Tibial artery (tissue), 4 donors: ENCODE results near the gene TRIP12.

Experiments
- DNase-seq, 2 donors: peaks; one replicate each; pipeline ENCODE4 v3.0.0-alpha.2; 2019
- H3K27ac ChIP-seq, 2 donors: fragments of 200-600 bp; sonication (generic) in 1 of 2; 1 replicate in 1 of 2; 2 replicates in 1 of 2; pipeline ENCODE4 v1.5.1; 2018 to 2019; ENCODE audit warnings: mild to moderate bottlenecking in 1 of 2
- H3K27me3 ChIP-seq, 2 donors: fragments of 200-600 bp; sonication (generic) in 1 of 2; one replicate each; pipeline versions ENCODE4 v1.5.1 to v1.6.0; 2016 to 2019
- H3K36me3 ChIP-seq, 3 donors: fragments of 200-600 bp; sonication (generic) in 2 of 3; one replicate each; pipeline ENCODE4 v1.5.1; 2016 to 2019; ENCODE audit warnings: mild to moderate bottlenecking in 2 of 3
- H3K4me1 ChIP-seq, 4 donors: fragments of 200-600 bp; sonication (generic) in 2 of 4; 1 replicate in 3 of 4; 2 replicates in 1 of 4; pipeline ENCODE4 v1.5.1; 2016 to 2019
- H3K4me3 ChIP-seq, 2 donors: fragments of 200-600 bp; sonication (generic) in 1 of 2; 1 replicate in 1 of 2; 2 replicates in 1 of 2; pipeline ENCODE4 v1.5.1; 2018 to 2019; ENCODE audit warnings: mild to moderate bottlenecking in 2 of 2
- H3K9me3 ChIP-seq, 3 donors: fragments of 200-600 bp; sonication (generic) in 1 of 3; one replicate each; pipeline ENCODE4 v1.5.1; 2016 to 2019
- intact Hi-C: fragments of 100-400 bp; cut with DNase I; formaldehyde crosslinking; loops from one replicate; pipeline ENCODE4 v1.15.0; 2023; ENCODE audit warnings: low total_unique reads
- TF ChIP-seq, protein P1 (sequence below), 2 experiments: fragments of 200-600 bp in 1 of 2; fragments of 450-650 bp in 1 of 2; IDR thresholded peaks; one replicate each; pipeline ENCODE4 v1.5.1; 2017 to 2019; ENCODE audit warnings: antibody characterized with exemption in 2 of 2, mild to moderate bottlenecking in 1 of 2, moderate library complexity in 1 of 2

TRIP12 gene

DNA sequence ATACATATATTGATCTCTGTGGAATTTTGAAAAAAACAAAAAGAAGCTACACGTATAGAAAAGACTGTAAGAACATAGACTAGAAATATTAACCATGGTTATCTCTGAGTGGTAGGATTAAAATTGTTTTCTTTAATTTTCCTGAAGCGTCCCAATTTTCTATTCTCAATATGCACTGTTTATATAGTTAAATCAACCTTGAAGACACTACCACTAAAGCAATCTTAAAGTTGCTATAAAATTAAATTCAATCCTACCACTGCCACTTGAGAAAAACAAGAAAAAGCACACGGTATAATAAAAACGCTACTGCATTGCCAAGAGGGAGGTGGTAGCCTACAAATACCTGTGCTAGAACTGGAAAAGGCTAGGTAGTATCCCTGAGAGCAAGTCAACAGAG, 47.2 kb downstream of the TRIP12 start:
- peaks cover 0 to 37% (median 8%) of the 10 kb centered on the region in 4 donors for H3K4me1 ChIP-seq
- H3K27me3 ChIP-seq, result no peaks in the 10 kb centered on the region
- no peaks in the 10 kb centered on the region for H3K9me3 ChIP-seq
- TF ChIP-seq, protein P1, sequence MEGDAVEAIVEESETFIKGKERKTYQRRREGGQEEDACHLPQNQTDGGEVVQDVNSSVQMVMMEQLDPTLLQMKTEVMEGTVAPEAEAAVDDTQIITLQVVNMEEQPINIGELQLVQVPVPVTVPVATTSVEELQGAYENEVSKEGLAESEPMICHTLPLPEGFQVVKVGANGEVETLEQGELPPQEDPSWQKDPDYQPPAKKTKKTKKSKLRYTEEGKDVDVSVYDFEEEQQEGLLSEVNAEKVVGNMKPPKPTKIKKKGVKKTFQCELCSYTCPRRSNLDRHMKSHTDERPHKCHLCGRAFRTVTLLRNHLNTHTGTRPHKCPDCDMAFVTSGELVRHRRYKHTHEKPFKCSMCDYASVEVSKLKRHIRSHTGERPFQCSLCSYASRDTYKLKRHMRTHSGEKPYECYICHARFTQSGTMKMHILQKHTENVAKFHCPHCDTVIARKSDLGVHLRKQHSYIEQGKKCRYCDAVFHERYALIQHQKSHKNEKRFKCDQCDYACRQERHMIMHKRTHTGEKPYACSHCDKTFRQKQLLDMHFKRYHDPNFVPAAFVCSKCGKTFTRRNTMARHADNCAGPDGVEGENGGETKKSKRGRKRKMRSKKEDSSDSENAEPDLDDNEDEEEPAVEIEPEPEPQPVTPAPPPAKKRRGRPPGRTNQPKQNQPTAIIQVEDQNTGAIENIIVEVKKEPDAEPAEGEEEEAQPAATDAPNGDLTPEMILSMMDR (IDR thresholded peaks at IDR 0.05), result no peak
- no peak overlapping the region for H3K27ac ChIP-seq
- intact Hi-C loops, result no loop called here
- H3K36me3 ChIP-seq, result peaks cover 18 to 45% (median 38%) of the 10 kb centered on the region in 3 donors
- H3K4me3 ChIP-seq, result no peak overlapping the region
- no peak for DNase-seq

DNA sequence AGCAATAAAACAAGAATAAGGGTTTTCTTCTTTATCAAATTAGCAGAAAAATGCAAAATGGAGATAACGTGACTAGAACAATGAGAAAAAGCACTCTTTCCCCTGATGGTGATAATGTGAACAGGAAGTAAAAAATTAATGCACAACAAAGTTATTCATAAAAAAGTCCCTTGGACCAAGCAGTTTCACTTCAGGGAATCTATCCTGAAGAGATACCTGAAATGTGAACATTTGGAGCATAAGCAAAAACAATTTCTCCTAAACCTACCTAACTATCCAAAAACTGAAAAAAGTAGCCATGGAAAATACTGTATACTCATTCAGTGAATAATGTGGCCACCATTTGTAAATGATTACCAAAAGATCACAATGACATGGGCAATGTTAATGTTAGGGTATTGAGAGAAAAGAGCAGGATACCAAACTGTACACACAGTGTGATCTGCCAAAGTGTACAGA, 48.7 kb downstream of the TRIP12 start:
- Histone ChIP-seq H3K4me1 (peaks cover 0 to 37% (median 8%) of the 10 kb centered on the region in 4 donors), H3K27ac (no peak overlapping the region), H3K9me3 (no peaks in the 10 kb centered on the region), H3K27me3 (no peaks in the 10 kb centered on the region), H3K4me3 (no peak overlapping the region), H3K36me3 (peaks cover 9 to 39% (median 25%) of the 10 kb centered on the region in 3 donors)
- TF ChIP-seq, protein P1 (IDR thresholded peaks at IDR 0.05), result no peak
- intact Hi-C loops, result no loop called here
- DNase-seq, result no peak

DNA sequence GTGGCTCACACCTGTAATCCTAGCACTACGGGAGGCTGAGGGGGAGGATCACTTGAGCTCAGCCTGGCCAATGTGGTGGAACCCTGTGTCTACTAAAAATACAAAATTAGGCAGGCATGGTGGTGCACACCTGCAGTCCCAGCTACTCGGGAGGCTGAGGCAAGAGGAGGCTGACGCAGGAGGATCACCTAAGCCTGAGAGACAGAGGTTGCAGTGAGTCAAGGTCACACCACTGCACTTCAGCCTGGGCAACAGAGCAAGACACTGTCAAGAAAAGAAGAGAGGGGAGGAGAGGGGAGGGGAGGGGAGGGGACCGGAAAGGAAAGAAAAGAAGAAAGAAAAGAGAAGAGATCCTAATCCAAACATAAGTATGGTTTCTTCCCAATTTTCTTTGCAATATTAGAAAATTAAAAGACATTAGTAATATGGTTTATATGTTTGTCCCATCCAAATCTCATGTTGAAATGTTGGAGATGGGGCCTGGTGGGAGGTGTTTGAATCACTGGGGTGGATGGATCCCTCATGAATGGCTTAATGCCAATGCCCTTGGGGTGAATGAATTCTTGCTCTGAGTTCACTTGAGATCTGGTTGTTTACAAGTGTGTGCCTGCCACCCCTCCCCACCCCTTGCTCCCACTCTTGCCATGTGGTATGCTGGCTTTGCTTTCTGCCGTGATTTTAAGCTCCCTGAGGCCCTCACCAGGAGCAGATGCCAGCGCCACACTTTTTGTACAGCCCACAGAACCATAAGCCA, 50.7 kb downstream of the TRIP12 start:
- Histone ChIP-seq H3K27me3 (no peaks in the 10 kb centered on the region), H3K36me3 (peaks cover 0 to 19% (median 7%) of the 10 kb centered on the region in 3 donors), H3K4me1 (peaks cover 0 to 43% (median 8%) of the 10 kb centered on the region in 4 donors), H3K4me3 (no peak overlapping the region), H3K9me3 (no peaks in the 10 kb centered on the region), H3K27ac (no peak overlapping the region)
- no peak for DNase-seq
- TF ChIP-seq, protein P1 (IDR thresholded peaks at IDR 0.05), result no peak
- intact Hi-C loops, result no loop called here

DNA sequence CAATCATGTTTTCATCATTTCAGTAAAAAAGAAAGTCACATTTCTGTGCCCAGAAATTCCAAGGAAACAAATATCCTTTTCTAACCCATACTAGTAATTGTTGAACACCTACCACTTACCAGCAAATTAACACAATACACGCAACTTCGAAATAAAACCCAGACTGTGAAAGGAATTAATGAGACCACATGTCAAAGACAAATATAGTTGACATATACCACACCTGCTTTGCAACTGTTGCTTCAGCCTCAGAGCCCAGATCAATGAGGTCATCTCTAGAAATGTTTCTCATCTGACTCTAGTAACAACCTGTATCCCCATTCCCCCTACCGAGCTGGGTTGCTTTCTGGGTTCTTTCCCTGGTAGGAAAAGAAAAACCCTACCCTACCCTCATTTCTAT, 52.6 kb downstream of the TRIP12 start:
- H3K9me3 ChIP-seq, result no peaks in the 10 kb centered on the region
- DNase-seq, result no peak
- peaks cover 0 to 19% (median 0%) of the 10 kb centered on the region in 3 donors for H3K36me3 ChIP-seq
- H3K4me3 ChIP-seq, result no peak overlapping the region
- H3K27me3 ChIP-seq, result no peaks in the 10 kb centered on the region
- TF ChIP-seq, protein P1 (IDR thresholded peaks at IDR 0.05), result no peak
- no peak overlapping the region for H3K27ac ChIP-seq
- intact Hi-C loops, result no loop called here
- peaks cover 0 to 47% (median 8%) of the 10 kb centered on the region in 4 donors for H3K4me1 ChIP-seq

DNA sequence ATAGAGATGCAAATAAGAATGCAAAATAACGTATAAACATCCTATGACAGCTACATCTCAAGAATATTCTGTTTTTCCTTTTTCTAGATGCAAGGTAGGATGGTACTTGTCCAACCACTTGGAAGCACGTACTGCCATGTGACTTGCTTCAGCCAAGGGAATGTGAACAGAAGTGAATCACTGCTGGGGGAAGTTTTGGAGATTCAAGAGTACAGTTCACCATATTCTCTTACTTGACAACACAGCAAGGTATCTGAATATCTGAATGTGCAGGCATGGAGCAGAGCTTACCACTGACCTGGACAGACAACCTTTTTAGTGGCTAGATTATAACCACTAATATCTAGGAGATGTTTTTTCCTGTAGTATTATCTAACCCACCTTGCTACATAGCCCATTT, 53.0 kb downstream of the TRIP12 start:
- Histone ChIP-seq H3K4me3 (no peak overlapping the region), H3K27me3 (no peaks in the 10 kb centered on the region), H3K4me1 (peaks cover 0 to 49% (median 8%) of the 10 kb centered on the region in 4 donors), H3K36me3 (peaks cover 0 to 19% (median 0%) of the 10 kb centered on the region in 3 donors), H3K9me3 (no peaks in the 10 kb centered on the region), H3K27ac (no peak overlapping the region)
- no peak for DNase-seq
- intact Hi-C loops, result no loop called here
- TF ChIP-seq, protein P1 (IDR thresholded peaks at IDR 0.05), result no peak
